OCI-LY7 (cell line): Measurements from ENCODE around the gene CDT1. TPM values are rescaled to one million over a fixed set of nuclear protein-coding genes. Genes with fewer than 3 reads are reported as not detected.

Source experiments
- BruUV-seq: library from RNA; stranded (reverse); fragments of 400-500 nt; replicated peaks from 2 replicates; lab custom pipeline; 2021; lab: Mats Ljungman, UMichigan
- CTCF ChIA-PET: fragments of 300-600 bp; sonication (Branson Sonifier 250); formaldehyde crosslinking; loops from one replicate; lab custom pipeline; 2022; ENCODE audit warnings: antibody characterized with exemption; ENCODE audit not compliant: unreplicated experiment; lab: Charles Lee
- POLR2A ChIA-PET: fragments of 300-600 bp; sonication (Branson Sonifier 250); formaldehyde crosslinking; loops from one replicate; lab custom pipeline; 2022; ENCODE audit warnings: antibody characterized with exemption; lab: Charles Lee
- DNase-seq: peaks from one replicate; pipeline ENCODE4 v3.0.0-alpha.2; 2015; ENCODE audit warnings: low spot score
- H2AFZ ChIP-seq: fragments of 200-600 bp; sonication (generic), shearing (Covaris generic); 2 replicates; pipeline ENCODE4 v1.6.1; 2014; ENCODE audit warnings: mild to moderate bottlenecking, antibody characterized with exemption, low read length, moderate library complexity
- H3K27ac ChIP-seq: fragments of 200-600 bp; sonication (generic); 2 replicates; pipeline ENCODE4 v1.5.1; 2014; ENCODE audit warnings: mixed run types, low read depth, mild to moderate bottlenecking, moderate library complexity, low read length, inconsistent platforms; ENCODE audit not compliant: poor library complexity, severe bottlenecking
- H3K36me3 ChIP-seq: fragments of 200-600 bp; sonication (generic); 2 replicates; pipeline ENCODE4 v1.6.1; 2014; ENCODE audit warnings: mild to moderate bottlenecking, antibody characterized with exemption, low read length, moderate library complexity, mixed read lengths; ENCODE audit not compliant: insufficient read depth
- H3K4me1 ChIP-seq: fragments of 200-600 bp; sonication (generic); 2 replicates; pipeline ENCODE4 v1.5.1; 2014; ENCODE audit warnings: mild to moderate bottlenecking, low read length; ENCODE audit not compliant: insufficient read depth, poor library complexity, severe bottlenecking
- H3K4me2 ChIP-seq: fragments of 200-600 bp; sonication (generic); 2 replicates; pipeline ENCODE4 v1.6.1; 2014; ENCODE audit warnings: mild to moderate bottlenecking, low read length
- H3K4me3 ChIP-seq: fragments of 200-600 bp; sonication (generic); 2 replicates; pipeline ENCODE4 v1.5.1; 2014; ENCODE audit warnings: mild to moderate bottlenecking, low read depth, low read length; ENCODE audit not compliant: poor library complexity, severe bottlenecking
- H3K79me2 ChIP-seq: fragments of 200-600 bp; sonication (generic); 2 replicates; pipeline ENCODE4 v1.6.1; 2016; ENCODE audit warnings: low read depth, mild to moderate bottlenecking, low read length, moderate library complexity, mixed read lengths; ENCODE audit not compliant: insufficient read depth
- H3K9me2 ChIP-seq: fragments of 200-600 bp; sonication (generic); 2 replicates; pipeline ENCODE4 v1.6.1; 2016; ENCODE audit warnings: mild to moderate bottlenecking, low read length, mixed read lengths; ENCODE audit not compliant: insufficient read depth
- H3K9me3 ChIP-seq: fragments of 200-600 bp; sonication (generic); 2 replicates; pipeline ENCODE4 v1.6.1; 2014; ENCODE audit warnings: mild to moderate bottlenecking, mixed run types, low read length, mixed read lengths
- H4K20me1 ChIP-seq: fragments of 200-600 bp; sonication (generic); 2 replicates; pipeline ENCODE4 v1.6.1; 2014; ENCODE audit warnings: mild to moderate bottlenecking, antibody characterized with exemption, low read length, moderate library complexity, mixed read lengths; ENCODE audit not compliant: insufficient read depth
- CTCF ChIP-seq: fragments of 200-600 bp; sonication (generic); conservative IDR thresholded peaks from 2 replicates; pipeline ENCODE4 v1.5.1; 2014; ENCODE audit warnings: mild to moderate bottlenecking, antibody characterized with exemption, low read length, moderate library complexity, mixed read lengths
- EZH2phosphoT487 ChIP-seq: fragments of 200-600 bp; sonication (generic); IDR thresholded peaks from 2 replicates; pipeline ENCODE4 v1.6.1; 2018; ENCODE audit warnings: low read depth, borderline replicate concordance, mild to moderate bottlenecking, mixed run types, antibody characterized with exemption, low read length, moderate library complexity, mixed read lengths
- intact Hi-C: fragments of 100-400 bp; cut with micrococcal nuclease; formaldehyde crosslinking; loops from one replicate; pipeline ENCODE4 v1.10.0; 2022; ENCODE audit not compliant: unreplicated experiment
- total RNA-seq, 2 experiments: library from RNA; depleted of rRNA in 1 of 2; stranded (reverse); fragments of >200 nt in 1 of 2; shearing (Covaris generic) in 1 of 2; gene quantifications; 2 replicates each; pipeline ENCODE4 v1.2.3, GENCODE V29; 2014 to 2022

The CDT1 gene
- total RNA-seq, 2 experiments from 2014 or later = 82.7 to 108 TPM

GRCh38 chr16:88812513-88813268 is 9.1 kb downstream of the CDT1 start:
- no peaks in the 10 kb centered on the region for H3K9me2 ChIP-seq
- TF ChIP-seq CTCF (no peak), EZH2phosphoT487 (no peak)
- peaks cover 12% of the 10 kb centered on the region; the same call in 1 of the 2 replicates for H3K79me2 ChIP-seq
- ChIA-PET CTCF (no interaction called here), POLR2A (no interaction called here)
- BruUV-seq = no TSS peak
- peaks cover 24% of the 10 kb centered on the region for H3K4me1 ChIP-seq
- H3K4me2 ChIP-seq = peak overlapping the region; percentile 74
- peak; percentile 41 for DNase-seq
- no peaks in the 10 kb centered on the region for H3K9me3 ChIP-seq
- H4K20me1 ChIP-seq = no peaks in the 10 kb centered on the region
- peaks cover 31% of the 10 kb centered on the region for H3K36me3 ChIP-seq
- H3K27ac ChIP-seq = peak overlapping the region; percentile 76
- H2AFZ ChIP-seq = no peak overlapping the region
- peak overlapping the region; percentile 75 for H3K4me3 ChIP-seq
- intact Hi-C loops = loop anchor here (10.0 kb wide), 1 partner anchor 282 kb away; the partner anchor contains the start of gene ACSF3

- ChIA-PET CTCF (no interaction called here), POLR2A (interaction anchor here (0.5 kb wide), 1 partner anchor 10 kb away, joined by 3 read pairs; no protein-coding TSS in a partner anchor)
- no peaks in the 10 kb centered on the region for H3K9me3 ChIP-seq
- H3K4me1 ChIP-seq = peaks cover 24% of the 10 kb centered on the region
- H3K4me3 ChIP-seq = no peak overlapping the region
- H3K36me3 ChIP-seq = peaks cover 23% of the 10 kb centered on the region
- no peak for TF ChIP-seq CTCF
- TF ChIP-seq EZH2phosphoT487 = no peak
- H2AFZ ChIP-seq = no peak overlapping the region
- no TSS peak for BruUV-seq
- intact Hi-C loops = loop anchor here (10.0 kb wide), 1 partner anchor 281 kb away; the partner anchor contains the start of gene ACSF3
- no peaks in the 10 kb centered on the region for H4K20me1 ChIP-seq
- no peak overlapping the region for H3K4me2 ChIP-seq
- peaks cover 12% of the 10 kb centered on the region; the same call in 1 of the 2 replicates for H3K79me2 ChIP-seq
- no peak overlapping the region for H3K27ac ChIP-seq
- no peak for DNase-seq
- no peaks in the 10 kb centered on the region for H3K9me2 ChIP-seq
These were observed 9.9 kb downstream of the CDT1 start for GRCh38 chr16:88813269-88814143.
